OCI-LY1 (cell line): Measurements from ENCODE around the gene FTO.

Experiments used
- H2AFZ ChIP-seq: fragments of 200-600 bp; sonication (generic), shearing (Covaris generic); 2 replicates; pipeline ENCODE4 v1.6.0; 2014; ENCODE audit warnings: antibody characterized with exemption, mild to moderate bottlenecking, low read length
- H3F3A ChIP-seq: fragments of 200-600 bp; sonication (generic), shearing (Covaris generic); 2 replicates; pipeline ENCODE4 v1.6.0; 2014; ENCODE audit warnings: mild to moderate bottlenecking, antibody characterized with exemption, low read length, moderate library complexity; ENCODE audit not compliant: insufficient read depth
- H3K27ac ChIP-seq: fragments of 200-600 bp; sonication (generic); 2 replicates; pipeline ENCODE4 v1.5.1; 2014; ENCODE audit warnings: low read length, mixed run types, mild to moderate bottlenecking, low read depth; ENCODE audit not compliant: poor library complexity, severe bottlenecking
- H3K27me3 ChIP-seq: fragments of 200-600 bp; sonication (generic); 2 replicates; pipeline ENCODE4 v1.6.0; 2014; ENCODE audit warnings: antibody characterized with exemption, mild to moderate bottlenecking, low read length, moderate library complexity; ENCODE audit not compliant: insufficient read depth
- H3K36me3 ChIP-seq: fragments of 200-600 bp; sonication (generic); 2 replicates; pipeline ENCODE4 v1.6.1; 2014; ENCODE audit warnings: mild to moderate bottlenecking, antibody characterized with exemption, low read length, moderate library complexity, mixed read lengths; ENCODE audit not compliant: insufficient read depth
- H3K4me1 ChIP-seq: fragments of 200-600 bp; sonication (generic); 2 replicates; pipeline ENCODE4 v1.5.1; 2014; ENCODE audit warnings: mild to moderate bottlenecking, low read length, moderate library complexity; ENCODE audit not compliant: insufficient read depth, severe bottlenecking
- H3K4me2 ChIP-seq: fragments of 200-600 bp; sonication (generic), shearing (Covaris generic); 2 replicates; pipeline ENCODE4 v1.6.1; 2014; ENCODE audit warnings: low read length
- H3K4me3 ChIP-seq: fragments of 200-600 bp; sonication (generic); 2 replicates; pipeline ENCODE4 v1.5.1; 2014; ENCODE audit warnings: low read length, low read depth, mild to moderate bottlenecking, mixed read lengths; ENCODE audit not compliant: poor library complexity, severe bottlenecking
- H3K79me2 ChIP-seq: fragments of 200-600 bp; shearing (Covaris generic); 2 replicates; pipeline ENCODE4 v1.6.1; 2016; ENCODE audit warnings: mixed run types, low read length, mixed read lengths; ENCODE audit not compliant: insufficient read depth
- H3K9ac ChIP-seq: fragments of 200-600 bp; sonication (generic), shearing (Covaris generic); 2 replicates; pipeline ENCODE4 v1.6.1; 2014; ENCODE audit warnings: mild to moderate bottlenecking, low read length, mixed read lengths
- H3K9me2 ChIP-seq: fragments of 200-600 bp; sonication (generic), shearing (Covaris generic); 2 replicates; pipeline ENCODE4 v1.6.1; 2014; ENCODE audit warnings: low read depth, mild to moderate bottlenecking, low read length, mixed read lengths
- H3K9me3 ChIP-seq: fragments of 200-600 bp; shearing (Covaris generic); 2 replicates; pipeline ENCODE4 v1.6.1; 2014; ENCODE audit warnings: low read length, mixed read lengths
- H4K20me1 ChIP-seq: fragments of 200-600 bp; sonication (generic), shearing (Covaris generic); 2 replicates; pipeline ENCODE4 v1.6.0; 2016; ENCODE audit warnings: mild to moderate bottlenecking, low read length; ENCODE audit not compliant: insufficient read depth
- EZH2 ChIP-seq: fragments of 200-600 bp; sonication (generic), shearing (Covaris generic); IDR thresholded peaks from 2 replicates; pipeline ENCODE4 v1.8.0; 2017; ENCODE audit warnings: borderline replicate concordance, mixed run types, mild to moderate bottlenecking, antibody characterized with exemption, low read length, moderate library complexity, mixed read lengths
- TF ChIP-seq, protein P1 (sequence below): fragments of 200-600 bp; sonication (generic), shearing (Covaris generic); IDR thresholded peaks from 2 replicates; pipeline ENCODE4 v1.5.1; 2017; ENCODE audit warnings: mild to moderate bottlenecking, antibody characterized with exemption, low read length, moderate library complexity, mixed read lengths

Gene FTO

DNA sequence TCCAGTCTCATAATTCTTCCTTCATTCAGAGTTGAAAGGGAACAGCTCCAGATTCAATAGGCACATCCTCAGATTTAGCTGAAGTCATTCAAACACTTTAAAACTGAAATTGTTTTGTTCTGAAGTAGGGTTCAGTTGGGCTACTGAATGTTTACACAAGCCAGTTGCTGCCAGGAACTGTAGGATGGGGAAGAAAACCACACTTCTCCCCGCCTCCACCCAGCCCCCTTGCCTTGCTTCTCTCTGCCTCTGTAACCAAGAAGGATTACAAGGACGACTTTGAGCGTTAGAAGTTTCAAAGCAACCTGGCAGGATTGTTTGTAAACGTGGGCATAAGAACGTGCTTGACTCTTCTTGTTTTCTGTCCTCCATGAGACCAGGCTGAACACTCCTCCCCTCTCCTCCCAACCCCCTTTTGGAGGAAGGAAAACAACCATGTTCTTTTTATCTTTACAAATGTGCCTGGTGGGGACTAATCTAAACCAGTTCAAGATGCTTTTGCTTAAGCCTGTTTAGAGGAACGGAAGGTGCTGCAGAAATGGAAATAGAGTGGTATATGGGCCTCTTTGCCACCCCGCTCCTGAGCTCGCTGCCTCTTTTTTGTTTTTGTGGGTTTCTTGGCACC, 287.9 kb downstream of the FTO start:
- no peaks in the 10 kb centered on the region for H3K9me3 ChIP-seq
- no peaks in the 10 kb centered on the region for H3K27me3 ChIP-seq
- H3K4me2 ChIP-seq, result no peak overlapping the region
- no peak overlapping the region for H3K4me3 ChIP-seq
- H3K79me2 ChIP-seq, result no peaks in the 10 kb centered on the region
- TF ChIP-seq, protein P1, sequence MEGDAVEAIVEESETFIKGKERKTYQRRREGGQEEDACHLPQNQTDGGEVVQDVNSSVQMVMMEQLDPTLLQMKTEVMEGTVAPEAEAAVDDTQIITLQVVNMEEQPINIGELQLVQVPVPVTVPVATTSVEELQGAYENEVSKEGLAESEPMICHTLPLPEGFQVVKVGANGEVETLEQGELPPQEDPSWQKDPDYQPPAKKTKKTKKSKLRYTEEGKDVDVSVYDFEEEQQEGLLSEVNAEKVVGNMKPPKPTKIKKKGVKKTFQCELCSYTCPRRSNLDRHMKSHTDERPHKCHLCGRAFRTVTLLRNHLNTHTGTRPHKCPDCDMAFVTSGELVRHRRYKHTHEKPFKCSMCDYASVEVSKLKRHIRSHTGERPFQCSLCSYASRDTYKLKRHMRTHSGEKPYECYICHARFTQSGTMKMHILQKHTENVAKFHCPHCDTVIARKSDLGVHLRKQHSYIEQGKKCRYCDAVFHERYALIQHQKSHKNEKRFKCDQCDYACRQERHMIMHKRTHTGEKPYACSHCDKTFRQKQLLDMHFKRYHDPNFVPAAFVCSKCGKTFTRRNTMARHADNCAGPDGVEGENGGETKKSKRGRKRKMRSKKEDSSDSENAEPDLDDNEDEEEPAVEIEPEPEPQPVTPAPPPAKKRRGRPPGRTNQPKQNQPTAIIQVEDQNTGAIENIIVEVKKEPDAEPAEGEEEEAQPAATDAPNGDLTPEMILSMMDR, result no peak
- no peak for TF ChIP-seq EZH2
- no peak overlapping the region for H3K27ac ChIP-seq
- H3K4me1 ChIP-seq, result no peaks in the 10 kb centered on the region
- no peaks in the 10 kb centered on the region for H3K9me2 ChIP-seq
- H3K9ac ChIP-seq, result no peak overlapping the region
- no peaks in the 10 kb centered on the region for H3K36me3 ChIP-seq
- no peaks in the 10 kb centered on the region for H4K20me1 ChIP-seq
- no peaks in the 10 kb centered on the region for H3F3A ChIP-seq
- no peak overlapping the region for H2AFZ ChIP-seq

- H3K4me3 ChIP-seq, result no peak overlapping the region
- H3K36me3 ChIP-seq, result no peaks in the 10 kb centered on the region
- no peaks in the 10 kb centered on the region for H4K20me1 ChIP-seq
- H3K4me1 ChIP-seq, result no peaks in the 10 kb centered on the region
- no peaks in the 10 kb centered on the region for H3K9me2 ChIP-seq
- H3K79me2 ChIP-seq, result no peaks in the 10 kb centered on the region
- no peak overlapping the region for H3K4me2 ChIP-seq
- no peak overlapping the region for H2AFZ ChIP-seq
- H3K9ac ChIP-seq, result no peak overlapping the region
- TF ChIP-seq EZH2, result no peak
- TF ChIP-seq, protein P1, result no peak
- H3K27me3 ChIP-seq, result no peaks in the 10 kb centered on the region
- H3K27ac ChIP-seq, result no peak overlapping the region
- no peaks in the 10 kb centered on the region for H3F3A ChIP-seq
- H3K9me3 ChIP-seq, result no peaks in the 10 kb centered on the region
Observed at GRCh38 chr16:53995378-53995777, 291.4 kb downstream of the FTO start.

- Histone ChIP-seq H3K4me2 (no peak overlapping the region), H3K4me3 (no peak overlapping the region), H3F3A (no peaks in the 10 kb centered on the region), H3K27ac (no peak overlapping the region), H3K9ac (no peak overlapping the region), H3K4me1 (no peaks in the 10 kb centered on the region), H4K20me1 (no peaks in the 10 kb centered on the region), H3K79me2 (no peaks in the 10 kb centered on the region), H3K9me2 (no peaks in the 10 kb centered on the region), H3K36me3 (no peaks in the 10 kb centered on the region), H3K9me3 (no peaks in the 10 kb centered on the region), H2AFZ (no peak overlapping the region), H3K27me3 (no peaks in the 10 kb centered on the region)
- TF ChIP-seq, protein P1, result no peak
- no peak for TF ChIP-seq EZH2
Observed at GRCh38 chr16:53996961-53997360, 293.0 kb downstream of the FTO start.
